ENCODE results near the gene CPED1.

GRCh38 chr7:121042195-121042594 lies 53.7 kb downstream of the CPED1 start:
- TF ChIP-seq POLR2AphosphoS5 (IDR thresholded peaks at IDR 0.05; ENCODE audit: borderline replicate concordance, low read depth, low read length) (no peak), EZH2 (IDR thresholded peaks at IDR 0.05) (no peak), FOXP2 (optimal IDR thresholded peaks at IDR 0.05; ENCODE audit: control extremely low read depth, extremely low read length, insufficient read depth) (no peak)
